Vagina (tissue), 2 donors: ENCODE data around the gene ARSB. TPM values are rescaled to one million over a fixed set of nuclear protein-coding genes. Genes with fewer than 3 reads are reported as not detected.

ENCODE experiments used
- DNase-seq, 2 donors: peaks; one replicate each; pipeline ENCODE4 v3.0.0-alpha.2; 2017; ENCODE audit errors: extremely low spot score in 2 of 2
- H3K27ac ChIP-seq: fragments of 200-600 bp; sonication (generic); one replicate; pipeline ENCODE4 v1.5.1; 2019
- H3K27me3 ChIP-seq: fragments of 200-600 bp; sonication (generic); one replicate; pipeline ENCODE4 v1.5.1; 2019
- H3K36me3 ChIP-seq, 2 donors: fragments of 200-600 bp; sonication (generic); one replicate each; pipeline ENCODE4 v1.5.1; 2017 to 2019
- H3K4me1 ChIP-seq: fragments of 200-600 bp; sonication (generic); one replicate; pipeline ENCODE4 v1.5.1; 2019
- H3K4me3 ChIP-seq, 2 donors: fragments of 200-600 bp; sonication (generic); 1 replicate in 1 of 2; 2 replicates in 1 of 2; pipeline ENCODE4 v1.5.1; 2016 to 2019
- H3K9me3 ChIP-seq: fragments of 200-600 bp; sonication (generic); one replicate; pipeline ENCODE4 v1.5.1; 2019
- POLR2A ChIP-seq, 2 donors: fragments of 450-650 bp; IDR thresholded peaks; one replicate each; pipeline ENCODE4 v1.6.1; 2017; ENCODE audit warnings: antibody characterized with exemption in 2 of 2, mild to moderate bottlenecking in 2 of 2, moderate library complexity in 2 of 2
- POLR2AphosphoS5 ChIP-seq, 2 donors: sonication (generic); formaldehyde crosslinking; IDR thresholded peaks; one replicate each; pipeline ENCODE4 v1.9.0; 2017; ENCODE audit warnings: antibody characterized with exemption in 2 of 2, mild to moderate bottlenecking in 2 of 2, low read depth in 1 of 2; ENCODE audit not compliant: insufficient read depth in 1 of 2
- intact Hi-C: fragments of 100-400 bp; cut with DNase I; formaldehyde crosslinking; loops from one replicate; pipeline ENCODE4 v1.15.1; 2023
- total RNA-seq: library from RNA; depleted of rRNA; stranded (reverse); fragments of >200 nt; gene quantifications from one replicate; pipeline ENCODE4 v1.2.3, GENCODE V29; 2016
- TF ChIP-seq, protein P1 (sequence below), 3 experiments: fragments of 450-650 bp in 2 of 3; fragments of 200-600 bp in 1 of 3; sonication (generic) in 1 of 3; IDR thresholded peaks; one replicate each; pipeline ENCODE4 v1.5.1; 2017 to 2019; ENCODE audit warnings: antibody characterized with exemption in 3 of 3, mild to moderate bottlenecking in 2 of 3, moderate library complexity in 2 of 3

Gene ARSB
- 12.3 TPM for total RNA-seq

DNA sequence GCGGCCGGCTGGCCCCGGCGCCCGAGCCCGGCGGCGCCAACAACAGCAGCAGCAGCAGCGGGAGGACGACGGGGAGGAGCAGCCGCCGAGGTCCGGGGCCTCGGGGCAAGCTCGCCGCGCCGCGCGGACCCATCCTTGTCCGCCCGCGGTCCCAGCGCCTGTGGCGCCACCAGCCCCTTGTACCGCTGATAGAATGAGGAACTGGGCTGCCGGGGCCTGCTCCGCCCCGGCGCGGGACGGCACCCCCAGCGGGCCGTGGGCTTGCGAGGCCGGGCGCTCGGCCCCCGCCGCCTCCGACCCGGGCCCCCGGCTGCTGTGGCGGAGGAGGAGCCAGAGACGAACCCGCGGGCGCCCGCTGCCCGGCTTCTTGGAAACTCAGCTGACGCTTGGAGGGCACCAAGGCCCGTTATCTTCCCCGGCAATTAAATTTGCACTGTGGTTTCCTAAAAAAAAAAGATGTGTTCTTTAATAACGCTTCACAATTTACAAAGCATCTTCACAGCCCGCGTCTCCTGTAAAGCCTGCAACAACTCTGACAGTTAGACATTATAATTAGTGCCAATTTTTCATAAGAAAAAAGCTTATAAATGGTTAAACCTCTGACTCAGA lies at the start of gene ARSB:
ARSB (minus strand) TSS at position 195 of the 609 bp plus-strand sequence; CDS start at position 133, 62 bp downstream.
- no peak for DNase-seq
- intact Hi-C loops, result no loop called here

GRCh38 chr5:79032782-79033181 lies 47.7 kb upstream of the ARSB start:
- no peak for TF ChIP-seq POLR2A (IDR thresholded peaks at IDR 0.05)
- Histone ChIP-seq H3K9me3 (no peaks in the 10 kb centered on the region), H3K27me3 (no peaks in the 10 kb centered on the region), H3K36me3 (no peaks in the 10 kb centered on the region), H3K27ac (no peak overlapping the region), H3K4me3 (no peak overlapping the region), H3K4me1 (no peaks in the 10 kb centered on the region)
- intact Hi-C loops, result no loop called here
- no peak for DNase-seq

More for the DNA sequence above, at the start of gene ARSB:
- Histone ChIP-seq H3K4me3 (peak within 1 kb of the TSS; percentile 61 to 78), H3K27ac (peak within 1 kb of the TSS; percentile 86), H3K36me3 (no peaks in the 10 kb centered on the region), H3K4me1 (peaks cover 17% of the 10 kb centered on the region), H3K9me3 (no peaks in the 10 kb centered on the region), H3K27me3 (no peaks in the 10 kb centered on the region)
- TF ChIP-seq, protein P1, sequence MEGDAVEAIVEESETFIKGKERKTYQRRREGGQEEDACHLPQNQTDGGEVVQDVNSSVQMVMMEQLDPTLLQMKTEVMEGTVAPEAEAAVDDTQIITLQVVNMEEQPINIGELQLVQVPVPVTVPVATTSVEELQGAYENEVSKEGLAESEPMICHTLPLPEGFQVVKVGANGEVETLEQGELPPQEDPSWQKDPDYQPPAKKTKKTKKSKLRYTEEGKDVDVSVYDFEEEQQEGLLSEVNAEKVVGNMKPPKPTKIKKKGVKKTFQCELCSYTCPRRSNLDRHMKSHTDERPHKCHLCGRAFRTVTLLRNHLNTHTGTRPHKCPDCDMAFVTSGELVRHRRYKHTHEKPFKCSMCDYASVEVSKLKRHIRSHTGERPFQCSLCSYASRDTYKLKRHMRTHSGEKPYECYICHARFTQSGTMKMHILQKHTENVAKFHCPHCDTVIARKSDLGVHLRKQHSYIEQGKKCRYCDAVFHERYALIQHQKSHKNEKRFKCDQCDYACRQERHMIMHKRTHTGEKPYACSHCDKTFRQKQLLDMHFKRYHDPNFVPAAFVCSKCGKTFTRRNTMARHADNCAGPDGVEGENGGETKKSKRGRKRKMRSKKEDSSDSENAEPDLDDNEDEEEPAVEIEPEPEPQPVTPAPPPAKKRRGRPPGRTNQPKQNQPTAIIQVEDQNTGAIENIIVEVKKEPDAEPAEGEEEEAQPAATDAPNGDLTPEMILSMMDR (IDR thresholded peaks at IDR 0.05), result no peak
- no peak for TF ChIP-seq POLR2AphosphoS5 (IDR thresholded peaks at IDR 0.05; ENCODE audit: insufficient read depth in 1 of 2, low read depth in 1 of 2)
- TF ChIP-seq POLR2A (IDR thresholded peaks at IDR 0.05), result peak in 1 of 2 donors; percentile 11

DNA sequence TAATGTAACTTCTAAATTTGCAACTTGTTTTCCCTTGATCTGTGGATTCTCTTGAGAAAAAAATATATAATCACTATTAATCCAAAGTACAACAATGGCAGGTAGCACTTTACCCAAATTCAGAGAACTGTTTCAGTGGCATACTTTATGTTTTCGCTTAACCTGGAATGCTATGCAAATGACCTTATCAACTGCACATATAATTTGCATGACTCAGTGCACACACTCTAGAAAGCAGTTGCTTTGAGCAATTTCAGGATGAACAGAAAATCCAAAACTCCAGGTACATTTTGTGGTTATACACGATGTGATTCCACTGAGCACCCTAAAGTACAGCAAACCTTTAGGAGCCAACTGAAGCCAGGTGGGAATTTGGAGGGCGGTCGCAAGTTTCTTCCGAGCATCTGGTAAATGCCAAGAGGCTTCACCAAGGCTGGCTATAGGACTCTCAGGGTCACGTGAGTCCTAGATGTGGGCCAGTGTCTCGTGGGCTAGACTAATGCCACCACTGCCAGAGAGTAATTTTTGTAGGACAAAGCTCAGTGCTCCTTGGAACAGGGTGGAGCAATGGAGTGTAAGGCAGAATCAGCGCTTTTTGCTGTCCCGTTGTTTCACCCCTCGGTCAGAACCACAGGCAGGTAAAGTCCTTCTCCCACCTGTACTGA lies 47.1 kb upstream of the ARSB start:
- H3K4me1 ChIP-seq, result no peaks in the 10 kb centered on the region
- no peak for DNase-seq
- H3K27me3 ChIP-seq, result no peaks in the 10 kb centered on the region
- no peak overlapping the region for H3K27ac ChIP-seq
- H3K36me3 ChIP-seq, result no peaks in the 10 kb centered on the region
- intact Hi-C loops, result no loop called here
- no peak for TF ChIP-seq POLR2A (IDR thresholded peaks at IDR 0.05)
- TF ChIP-seq, protein P1 (IDR thresholded peaks at IDR 0.05), result no peak
- TF ChIP-seq POLR2AphosphoS5 (IDR thresholded peaks at IDR 0.05; ENCODE audit: insufficient read depth in 1 of 2, low read depth in 1 of 2), result no peak
- no peaks in the 10 kb centered on the region for H3K9me3 ChIP-seq
- H3K4me3 ChIP-seq, result no peak overlapping the region

DNA sequence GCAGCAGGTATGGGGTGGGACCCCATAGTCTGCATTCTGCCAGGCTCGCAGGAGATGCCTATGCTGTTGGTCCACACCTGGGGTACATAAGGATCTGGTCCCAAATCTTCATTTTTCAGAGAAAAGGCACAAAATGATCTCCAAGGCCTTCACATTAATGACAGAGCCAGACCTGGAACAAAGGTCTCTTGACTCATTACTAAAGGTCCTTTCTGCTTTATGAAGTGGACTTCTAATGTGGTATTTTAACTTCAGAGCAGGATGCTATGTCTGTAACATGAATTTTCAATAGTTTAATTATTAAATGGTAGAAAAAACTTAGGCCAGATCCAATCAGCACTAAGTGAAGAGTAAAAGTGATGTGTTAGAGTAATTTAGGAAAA lies 46.4 kb upstream of the ARSB start:
- Histone ChIP-seq H3K9me3 (no peaks in the 10 kb centered on the region), H3K36me3 (no peaks in the 10 kb centered on the region), H3K27ac (no peak overlapping the region), H3K27me3 (no peaks in the 10 kb centered on the region), H3K4me1 (no peaks in the 10 kb centered on the region), H3K4me3 (no peak overlapping the region)
- intact Hi-C loops, result no loop called here
- DNase-seq, result no peak
- TF ChIP-seq, protein P1 (IDR thresholded peaks at IDR 0.05), result no peak
- TF ChIP-seq POLR2A (IDR thresholded peaks at IDR 0.05), result no peak
- no peak for TF ChIP-seq POLR2AphosphoS5 (IDR thresholded peaks at IDR 0.05; ENCODE audit: insufficient read depth in 1 of 2, low read depth in 1 of 2)

GRCh38 chr5:79030663-79031484 lies 45.8 kb upstream of the ARSB start:
- TF ChIP-seq POLR2A (IDR thresholded peaks at IDR 0.05), result no peak
- TF ChIP-seq, protein P1 (IDR thresholded peaks at IDR 0.05), result no peak
- TF ChIP-seq POLR2AphosphoS5 (IDR thresholded peaks at IDR 0.05; ENCODE audit: insufficient read depth in 1 of 2, low read depth in 1 of 2), result no peak
- intact Hi-C loops, result no loop called here
- no peak overlapping the region for H3K27ac ChIP-seq

More at GRCh38 chr5:79030663-79031484, 45.8 kb upstream of the ARSB start:
- Histone ChIP-seq H3K36me3 (no peaks in the 10 kb centered on the region), H3K9me3 (no peaks in the 10 kb centered on the region), H3K4me1 (no peaks in the 10 kb centered on the region), H3K27me3 (no peaks in the 10 kb centered on the region), H3K4me3 (no peak overlapping the region)
- no peak for DNase-seq
